Iris pigment epithelial cell (primary cell): ENCODE measurements around the gene RPL5.

Experiments
- DNase-seq: peaks from one replicate; pipeline ENCODE4 v3.0.0-alpha.2; 2011; ENCODE audit warnings: low read depth

The RPL5 gene

GRCh38 chr1:92820024-92820423 is 11.8 kb upstream of the RPL5 start:
- DNase-seq, result no peak

GRCh38 chr1:92820551-92820950 is 11.3 kb upstream of the RPL5 start:
- DNase-seq, result no peak

- DNase-seq, result peak; percentile 91
These were observed 9.0 kb upstream of the RPL5 start for GRCh38 chr1:92822879-92823278.

GRCh38 chr1:92826792-92827191 is 5.0 kb upstream of the RPL5 start:
- DNase-seq, result peak; percentile 50

- no peak for DNase-seq
These were observed 475 bp upstream of the RPL5 start for GRCh38 chr1:92831368-92831761.

- DNase-seq, result no peak
These were observed 786 bp downstream of the RPL5 start for GRCh38 chr1:92832537-92833114.

- no peak for DNase-seq
These were observed 2.0 kb downstream of the RPL5 start for GRCh38 chr1:92833840-92834239.

GRCh38 chr1:92834617-92835016 is 2.8 kb downstream of the RPL5 start:
- DNase-seq, result no peak

- peak; percentile 33 for DNase-seq
These were observed 5.2 kb downstream of the RPL5 start for GRCh38 chr1:92837062-92837461.

- no peak for DNase-seq
These were observed 6.7 kb downstream of the RPL5 start for GRCh38 chr1:92838519-92838918.

GRCh38 chr1:92839442-92839841 is 7.6 kb downstream of the RPL5 start:
- no peak for DNase-seq

GRCh38 chr1:92840600-92840999 is 8.8 kb downstream of the RPL5 start:
- no peak for DNase-seq

GRCh38 chr1:92842082-92843045 is 10.5 kb downstream of the RPL5 start:
- no peak for DNase-seq

GRCh38 chr1:92843046-92843423 is 11.2 kb downstream of the RPL5 start:
- no peak for DNase-seq

- DNase-seq, result no peak
These were observed 11.9 kb downstream of the RPL5 start for GRCh38 chr1:92843429-92844352.

GRCh38 chr1:92844439-92844838 is 12.6 kb downstream of the RPL5 start:
- DNase-seq, result no peak

GRCh38 chr1:92845908-92846307 is 14.1 kb downstream of the RPL5 start:
- DNase-seq, result no peak

GRCh38 chr1:92848201-92848600 is 16.4 kb downstream of the RPL5 start:
- DNase-seq, result no peak

GRCh38 chr1:92850019-92850418 is 18.2 kb downstream of the RPL5 start:
- DNase-seq, result no peak

GRCh38 chr1:92851729-92852128 is 19.9 kb downstream of the RPL5 start:
- DNase-seq, result no peak

GRCh38 chr1:92853299-92853698 is 21.5 kb downstream of the RPL5 start:
- DNase-seq, result no peak

GRCh38 chr1:92854101-92854785 is 22.4 kb downstream of the RPL5 start:
- DNase-seq, result no peak
